ENCODE results near the gene NR1D2. TPM values are rescaled to one million over a fixed set of nuclear protein-coding genes. Genes with fewer than 3 reads are reported as not detected.

Gene NR1D2
- total RNA-seq, 1 experiment from 2014 or later = 66.0 TPM

DNA sequence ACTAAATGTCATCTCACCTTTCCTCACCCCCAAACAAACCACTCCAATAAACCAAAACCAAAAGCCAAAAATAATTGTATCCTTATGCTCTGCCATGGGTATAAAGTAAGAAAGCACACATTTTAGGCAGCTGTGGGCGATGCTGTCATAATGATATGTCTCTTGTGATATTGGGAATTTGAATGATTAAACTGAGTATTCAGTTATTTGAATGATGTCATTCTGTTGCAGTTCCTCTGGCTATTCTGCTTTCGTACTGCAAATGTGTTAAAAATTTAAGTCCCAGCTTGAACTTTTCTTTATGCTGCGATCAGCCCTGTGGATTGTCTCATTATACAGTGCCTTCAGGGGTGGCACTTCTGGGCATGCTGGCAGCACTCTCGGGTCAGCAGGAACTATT lies 10.8 kb upstream of the NR1D2 start:
- Histone ChIP-seq H3K27ac (no peak overlapping the region), H3K79me2 (ENCODE audit: low read depth) (no peaks in the 10 kb centered on the region), H3K27me3 (ENCODE audit: insufficient read depth, low read depth) (no peaks in the 10 kb centered on the region), H3K36me3 (ENCODE audit: low read depth) (no peaks in the 10 kb centered on the region), H3K9me2 (ENCODE audit: insufficient read depth) (no peaks in the 10 kb centered on the region), H4K20me1 (ENCODE audit: insufficient read depth) (no peaks in the 10 kb centered on the region), H3K4me1 (replicated peaks; ENCODE audit: insufficient read depth) (no peaks in the 10 kb centered on the region), H2AFZ (no peak overlapping the region), H3K4me2 (no peak overlapping the region), H3K9me3 (ENCODE audit: insufficient read depth, low read depth) (no peaks in the 10 kb centered on the region), H3K4me3 (no peak overlapping the region), H3F3A (ENCODE audit: insufficient read depth, low read depth) (no peaks in the 10 kb centered on the region)
- ChIA-PET CTCF (no interaction called here), POLR2A (ENCODE audit: unreplicated experiment) (no interaction called here)
- intact Hi-C loops (cut with micrococcal nuclease; ENCODE audit: unreplicated experiment) = no loop called here
- TF ChIP-seq, protein P1, sequence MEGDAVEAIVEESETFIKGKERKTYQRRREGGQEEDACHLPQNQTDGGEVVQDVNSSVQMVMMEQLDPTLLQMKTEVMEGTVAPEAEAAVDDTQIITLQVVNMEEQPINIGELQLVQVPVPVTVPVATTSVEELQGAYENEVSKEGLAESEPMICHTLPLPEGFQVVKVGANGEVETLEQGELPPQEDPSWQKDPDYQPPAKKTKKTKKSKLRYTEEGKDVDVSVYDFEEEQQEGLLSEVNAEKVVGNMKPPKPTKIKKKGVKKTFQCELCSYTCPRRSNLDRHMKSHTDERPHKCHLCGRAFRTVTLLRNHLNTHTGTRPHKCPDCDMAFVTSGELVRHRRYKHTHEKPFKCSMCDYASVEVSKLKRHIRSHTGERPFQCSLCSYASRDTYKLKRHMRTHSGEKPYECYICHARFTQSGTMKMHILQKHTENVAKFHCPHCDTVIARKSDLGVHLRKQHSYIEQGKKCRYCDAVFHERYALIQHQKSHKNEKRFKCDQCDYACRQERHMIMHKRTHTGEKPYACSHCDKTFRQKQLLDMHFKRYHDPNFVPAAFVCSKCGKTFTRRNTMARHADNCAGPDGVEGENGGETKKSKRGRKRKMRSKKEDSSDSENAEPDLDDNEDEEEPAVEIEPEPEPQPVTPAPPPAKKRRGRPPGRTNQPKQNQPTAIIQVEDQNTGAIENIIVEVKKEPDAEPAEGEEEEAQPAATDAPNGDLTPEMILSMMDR (conservative IDR thresholded peaks at IDR 0.05) = no peak
- no peak for TF ChIP-seq EZH2 (IDR thresholded peaks at IDR 0.05; ENCODE audit: low read depth)
- no TSS peak for BruUV-seq (replicated peaks)
- DNase-seq = no peak

DNA sequence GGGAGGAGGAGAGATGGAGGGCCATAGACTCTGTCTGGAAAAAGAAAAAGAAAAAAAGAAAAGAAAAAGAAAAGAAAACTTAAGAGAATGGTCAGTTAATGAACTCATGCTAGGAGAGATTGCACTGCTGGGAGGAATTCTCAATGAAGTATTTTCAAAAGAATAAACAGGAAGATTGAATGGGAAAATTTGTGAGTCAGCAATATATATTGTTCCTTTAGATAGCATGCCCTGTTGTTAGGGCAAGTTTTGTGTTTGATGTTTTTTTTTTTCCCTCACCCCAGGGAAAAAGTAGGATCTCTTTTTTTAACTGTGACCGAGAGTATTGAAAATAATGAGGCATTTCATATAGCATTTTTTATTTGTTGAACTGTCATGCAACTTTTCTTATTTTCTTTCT lies 7.8 kb upstream of the NR1D2 start:
- H3K27me3 ChIP-seq (ENCODE audit: insufficient read depth, low read depth) = no peaks in the 10 kb centered on the region
- ChIA-PET POLR2A (ENCODE audit: unreplicated experiment) (no interaction called here), CTCF (no interaction called here)
- no peak for DNase-seq
- H3K79me2 ChIP-seq (ENCODE audit: low read depth) = no peaks in the 10 kb centered on the region
- no peaks in the 10 kb centered on the region for H3K9me3 ChIP-seq (ENCODE audit: insufficient read depth, low read depth)
- no peaks in the 10 kb centered on the region for H3K4me1 ChIP-seq (replicated peaks; ENCODE audit: insufficient read depth)
- H3K27ac ChIP-seq = no peak overlapping the region
- H4K20me1 ChIP-seq (ENCODE audit: insufficient read depth) = no peaks in the 10 kb centered on the region
- no peaks in the 10 kb centered on the region for H3F3A ChIP-seq (ENCODE audit: insufficient read depth, low read depth)
- H3K4me2 ChIP-seq = no peak overlapping the region
- H2AFZ ChIP-seq = no peak overlapping the region
- no peaks in the 10 kb centered on the region for H3K36me3 ChIP-seq (ENCODE audit: low read depth)
- TF ChIP-seq, protein P1 (conservative IDR thresholded peaks at IDR 0.05) = no peak
- no peak for TF ChIP-seq EZH2 (IDR thresholded peaks at IDR 0.05; ENCODE audit: low read depth)
- BruUV-seq (replicated peaks) = no TSS peak
- H3K9me2 ChIP-seq (ENCODE audit: insufficient read depth) = no peaks in the 10 kb centered on the region
- intact Hi-C loops (cut with micrococcal nuclease; ENCODE audit: unreplicated experiment) = no loop called here
- H3K4me3 ChIP-seq = no peak overlapping the region

DNA sequence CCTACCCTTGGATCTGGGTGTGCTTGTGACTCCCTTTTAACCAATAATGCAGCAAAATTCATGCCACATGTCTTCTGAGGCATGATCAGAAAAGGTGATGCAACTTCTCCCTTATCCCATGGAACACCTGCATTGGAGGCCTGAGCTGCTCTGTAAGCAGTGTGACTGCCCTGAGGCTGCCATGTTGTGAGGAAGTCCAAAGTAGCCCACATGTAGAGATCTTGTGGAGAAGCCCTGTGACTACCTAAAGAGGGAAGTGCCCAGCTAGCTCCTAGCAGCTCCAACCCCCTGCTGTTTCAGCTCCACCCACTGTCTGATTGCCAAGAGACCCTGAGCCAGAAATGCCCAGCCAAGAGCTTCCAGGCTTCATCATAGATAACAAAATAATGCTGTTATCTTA lies 6.4 kb upstream of the NR1D2 start:
- no peaks in the 10 kb centered on the region for H3F3A ChIP-seq (ENCODE audit: insufficient read depth, low read depth)
- H3K27ac ChIP-seq = no peak overlapping the region
- no peaks in the 10 kb centered on the region for H3K36me3 ChIP-seq (ENCODE audit: low read depth)
- no peaks in the 10 kb centered on the region for H3K4me1 ChIP-seq (replicated peaks; ENCODE audit: insufficient read depth)
- ChIA-PET CTCF (no interaction called here), POLR2A (ENCODE audit: unreplicated experiment) (no interaction called here)
- no peak overlapping the region for H2AFZ ChIP-seq
- DNase-seq = no peak
- no TSS peak for BruUV-seq (replicated peaks)
- H3K27me3 ChIP-seq (ENCODE audit: insufficient read depth, low read depth) = no peaks in the 10 kb centered on the region
- TF ChIP-seq EZH2 (IDR thresholded peaks at IDR 0.05; ENCODE audit: low read depth) = no peak
- TF ChIP-seq, protein P1 (conservative IDR thresholded peaks at IDR 0.05) = no peak
- H3K79me2 ChIP-seq (ENCODE audit: low read depth) = no peaks in the 10 kb centered on the region
- no peaks in the 10 kb centered on the region for H4K20me1 ChIP-seq (ENCODE audit: insufficient read depth)
- no peak overlapping the region for H3K4me3 ChIP-seq
- H3K9me3 ChIP-seq (ENCODE audit: insufficient read depth, low read depth) = no peaks in the 10 kb centered on the region
- H3K4me2 ChIP-seq = no peak overlapping the region
- no peaks in the 10 kb centered on the region for H3K9me2 ChIP-seq (ENCODE audit: insufficient read depth)
- intact Hi-C loops (cut with micrococcal nuclease; ENCODE audit: unreplicated experiment) = no loop called here
